Naive thymus-derived CD4-positive, alpha-beta T cell (primary cell): ENCODE data around the gene TNNI3. TPM values are rescaled to one million over a fixed set of nuclear protein-coding genes. Genes with fewer than 3 reads are reported as not detected.

Source experiments
- ATAC-seq: fragments of 150-1000 bp; cut with Tn5 transposase; 2 replicates; pipeline ENCODE4 v1.10.0; 2021; ENCODE audit warnings: mild to moderate bottlenecking, moderate library complexity
- CTCF ChIA-PET: fragments of 350-600 bp; sonication (Branson Sonifier 250); formaldehyde crosslinking; loops from one replicate; lab custom pipeline; 2021; ENCODE audit warnings: antibody characterized with exemption; lab: Charles Lee
- POLR2A ChIA-PET: fragments of 350-600 bp; sonication (Branson Sonifier 250); formaldehyde crosslinking; loops from one replicate; lab custom pipeline; 2021; ENCODE audit warnings: antibody characterized with exemption, inconsistent platforms; lab: Charles Lee
- DNase-seq, 9 donors: peaks; one replicate each; pipeline versions ENCODE4 v3.0.0 to v3.0.0-alpha.2; 2020 to 2022; ENCODE audit warnings: mixed read lengths in 1 of 9
- H3K27ac ChIP-seq: one replicate; pipeline ENCODE4 v1.7.0; 2013; ENCODE audit warnings: mild to moderate bottlenecking, low read depth, low read length, moderate library complexity
- H3K27me3 ChIP-seq, 2 donors: one replicate each; pipeline ENCODE4 v1.7.0; 2013; ENCODE audit warnings: low read length in 2 of 2, mild to moderate bottlenecking in 2 of 2, moderate library complexity in 2 of 2; ENCODE audit not compliant: control insufficient read depth in 2 of 2, insufficient read depth in 2 of 2
- H3K36me3 ChIP-seq, 3 experiments: 1 replicate in 2 of 3; 2 replicates in 1 of 3; pipeline ENCODE4 v1.7.0; 2013; ENCODE audit warnings: low read length in 3 of 3, mild to moderate bottlenecking in 3 of 3, moderate library complexity in 1 of 3; ENCODE audit not compliant: insufficient read depth in 3 of 3, control insufficient read depth in 2 of 3
- H3K4me1 ChIP-seq, 2 donors: one replicate each; pipeline ENCODE4 v1.7.0; 2013; ENCODE audit warnings: low read length in 2 of 2, mild to moderate bottlenecking in 2 of 2, moderate library complexity in 1 of 2; ENCODE audit not compliant: control insufficient read depth in 2 of 2, insufficient read depth in 2 of 2
- H3K4me3 ChIP-seq: 2 replicates; pipeline ENCODE4 v1.7.0; 2013; ENCODE audit warnings: mild to moderate bottlenecking, low read length
- H3K9me3 ChIP-seq, 3 experiments: 1 replicate in 2 of 3; 2 replicates in 1 of 3; pipeline ENCODE4 v1.7.0; 2013; ENCODE audit warnings: low read length in 3 of 3; ENCODE audit not compliant: control insufficient read depth in 2 of 3
- H3K27ac Mint-ChIP-seq, 9 donors: one replicate each; pipeline ENCODE4 v1.8.0; 2020 to 2022; ENCODE audit warnings: mixed read lengths in 9 of 9, mild to moderate bottlenecking in 8 of 9, moderate library complexity in 5 of 9, inconsistent platforms in 2 of 9
- H3K27me3 Mint-ChIP-seq, 5 donors: one replicate each; pipeline ENCODE4 v1.8.0; 2021 to 2022; ENCODE audit warnings: mixed read lengths in 5 of 5, mild to moderate bottlenecking in 1 of 5
- H3K36me3 Mint-ChIP-seq, 5 donors: one replicate each; pipeline ENCODE4 v1.8.0; 2020 to 2022; ENCODE audit warnings: mixed read lengths in 5 of 5, mild to moderate bottlenecking in 3 of 5, inconsistent platforms in 1 of 5
- H3K4me1 Mint-ChIP-seq, 7 donors: one replicate each; pipeline ENCODE4 v1.8.0; 2020 to 2022; ENCODE audit warnings: mixed read lengths in 7 of 7, mild to moderate bottlenecking in 3 of 7, inconsistent platforms in 1 of 7
- H3K4me3 Mint-ChIP-seq, 10 donors: one replicate each; pipeline ENCODE4 v1.8.0; 2020 to 2022; ENCODE audit warnings: mild to moderate bottlenecking in 10 of 10, mixed read lengths in 10 of 10, moderate library complexity in 6 of 10, inconsistent platforms in 2 of 10
- H3K9me3 Mint-ChIP-seq, 11 donors: one replicate each; pipeline ENCODE4 v1.8.0; 2020 to 2022; ENCODE audit warnings: mixed read lengths in 11 of 11, mild to moderate bottlenecking in 4 of 11, inconsistent platforms in 1 of 11, moderate library complexity in 1 of 11
- intact Hi-C, 2 donors: fragments of 100-400 bp; cut with micrococcal nuclease; formaldehyde crosslinking; loops; one replicate each; pipeline ENCODE4 v1.15.1; 2023
- microRNA-seq: library from miRNA; unstranded; fragments of <30 nt; microRNA quantifications from one replicate; pipeline ENCODE4 v1.2.0, GENCODE V29; 2022; ENCODE audit warnings: borderline microRNAs expressed
- polyA plus RNA-seq, 2 donors: library from polyadenylated mRNA; unstranded; fragments of 300-500 nt; fragmentation: Illumina TruSeq; gene quantifications; one replicate each; pipeline ENCODE4 v1.2.3, GENCODE V29; 2021
- total RNA-seq, 6 experiments: library from RNA in 5 of 6; stranded (reverse) in 5 of 6; gene quantifications; 1 replicate in 5 of 6; 2 replicates in 1 of 6; pipeline ENCODE4 v1.2.3 and lab custom pipeline; 2021 to 2026

Gene TNNI3
- total and polyA plus RNA-seq, 7 experiments from 2014 or later, result not detected

DNA sequence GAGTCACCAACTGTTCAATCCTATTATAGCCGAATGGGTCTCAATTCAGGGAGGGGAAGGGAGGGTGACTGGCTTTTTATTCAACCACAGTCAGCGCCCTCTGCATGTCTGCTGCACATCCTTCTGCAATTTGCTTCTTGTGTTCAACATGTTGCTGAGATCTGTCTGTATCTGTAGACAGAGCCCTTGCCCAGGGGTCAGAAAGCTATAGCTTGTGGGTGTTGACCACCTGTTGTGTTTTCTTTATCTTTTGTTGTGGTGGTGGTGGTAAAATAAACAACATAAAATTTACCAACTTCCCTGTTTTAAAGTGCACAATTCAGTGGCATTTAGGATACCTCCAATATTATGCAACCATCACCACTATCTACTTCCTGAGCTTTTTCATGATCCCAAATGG, 52.3 kb downstream of the TNNI3 start:
- Histone ChIP-seq H3K9me3 (no peaks in the 10 kb centered on the region), H3K4me3 (no peak overlapping the region), H3K4me1 (no peaks in the 10 kb centered on the region), H3K36me3 (peaks cover 0 to 50% (median 4%) of the 10 kb centered on the region in 3 experiments), H3K27me3 (no peaks in the 10 kb centered on the region), H3K27ac (no peak overlapping the region)
- ATAC-seq (no peak), DNase-seq (no peak)
- H3K27ac Mint-ChIP-seq, result no peak overlapping the region
- CTCF ChIA-PET, result no interaction called here
- peaks cover 0 to 4% (median 0%) of the 10 kb centered on the region in 11 donors for H3K9me3 Mint-ChIP-seq
- peaks cover 3 to 46% (median 32%) of the 10 kb centered on the region in 5 donors for H3K36me3 Mint-ChIP-seq
- intact Hi-C loops, result no loop called here
- POLR2A ChIA-PET, result no interaction called here
- H3K27me3 Mint-ChIP-seq, result no peaks in the 10 kb centered on the region
- no peak overlapping the region for H3K4me3 Mint-ChIP-seq
- peaks cover 0 to 6% (median 0%) of the 10 kb centered on the region in 7 donors for H3K4me1 Mint-ChIP-seq

DNA sequence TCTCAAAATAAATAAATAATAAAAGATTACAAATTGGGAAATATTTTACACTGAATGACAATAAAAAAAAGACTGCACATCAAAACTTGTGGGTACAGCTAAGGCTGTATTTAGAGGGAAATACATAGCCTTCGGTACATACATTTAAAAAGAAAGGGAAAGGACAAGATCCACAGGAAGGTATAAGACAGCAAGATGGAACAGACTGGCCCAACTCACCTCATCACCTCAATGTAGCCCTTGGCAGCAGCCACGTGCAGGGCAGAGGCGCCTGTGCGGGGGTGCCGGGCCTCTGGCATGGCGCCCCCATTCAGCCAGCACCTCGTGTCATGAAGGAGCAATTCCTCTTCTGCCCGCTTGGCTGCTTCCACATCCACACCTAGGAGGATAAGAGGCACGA, 54.3 kb downstream of the TNNI3 start:
- DNase-seq (no peak), ATAC-seq (no peak)
- Mint-ChIP-seq H3K4me1 (peaks cover 0 to 6% (median 0%) of the 10 kb centered on the region in 7 donors), H3K9me3 (peaks cover 0 to 4% (median 0%) of the 10 kb centered on the region in 11 donors), H3K4me3 (no peak overlapping the region), H3K36me3 (peaks cover 3 to 39% (median 23%) of the 10 kb centered on the region in 5 donors), H3K27ac (no peak overlapping the region), H3K27me3 (no peaks in the 10 kb centered on the region)
- intact Hi-C loops, result no loop called here
- no peak overlapping the region for H3K4me3 ChIP-seq
- no peaks in the 10 kb centered on the region for H3K27me3 ChIP-seq
- no peak overlapping the region for H3K27ac ChIP-seq
- no peaks in the 10 kb centered on the region for H3K4me1 ChIP-seq
- H3K9me3 ChIP-seq, result no peaks in the 10 kb centered on the region
- CTCF ChIA-PET, result no interaction called here
- peaks cover 0 to 58% (median 10%) of the 10 kb centered on the region in 3 experiments for H3K36me3 ChIP-seq
- POLR2A ChIA-PET, result no interaction called here

Small RNAs within 50 kb of the gene (microRNA-seq; reads per million reads assigned to microRNA genes)
- not detected for gene MIR7975

Other genes with a start within 250 kb of the TNNI3 start
- gene NLRP7, start 210.2 kb downstream of the TNNI3 start, total RNA-seq, result not detected
- not detected for gene NLRP7, start 210.2 kb downstream of the TNNI3 start, polyA plus RNA-seq
- gene NLRP2, start 191.4 kb downstream of the TNNI3 start, total RNA-seq, result 10 to 100 TPM in 1 of 5 experiments, 1 to 10 TPM in 4; 3.7 to 18.6 (median 6.4) TPM
- 1 to 10 TPM; 2.2 to 5.5 TPM for gene NLRP2, start 191.4 kb downstream of the TNNI3 start, polyA plus RNA-seq
- 1 to 10 TPM in 1 of 5 experiments, under 1 TPM in 4; 0.27 to 1.2 (median 0.51) TPM for gene GP6, start 119.5 kb downstream of the TNNI3 start, total RNA-seq
- under 1 TPM; 0.14 to 0.33 TPM for gene GP6, start 119.5 kb downstream of the TNNI3 start, polyA plus RNA-seq
- gene RDH13, start 94.6 kb downstream of the TNNI3 start, total RNA-seq, result 10 to 100 TPM; 14.5 to 24.8 (median 19.0) TPM
- 10 to 100 TPM in 1 of 2 donors, 1 to 10 TPM in 1; 9.4 to 24.8 TPM for gene RDH13, start 94.6 kb downstream of the TNNI3 start, polyA plus RNA-seq
- gene EPS8L1, start 81.9 kb downstream of the TNNI3 start, total RNA-seq, result 1 to 10 TPM in 4 of 5 experiments, under 1 TPM in 1; 0.76 to 6.8 (median 2.0) TPM
- gene EPS8L1, start 81.9 kb downstream of the TNNI3 start, polyA plus RNA-seq, result under 1 TPM in 1 of 2 donors, not detected in 1; 0.09 TPM
- gene PPP1R12C, start 40.1 kb downstream of the TNNI3 start, total RNA-seq, result 100 to 1,000 TPM; 107 to 180 (median 144) TPM
- 1 to 10 TPM; 3.8 to 6.6 TPM for gene PPP1R12C, start 40.1 kb downstream of the TNNI3 start, polyA plus RNA-seq
- 1 to 10 TPM in 2 of 5 experiments, under 1 TPM in 1, not detected in 2; 0.63 to 5.6 (median 1.4) TPM for gene TNNT1, start 8.5 kb downstream of the TNNI3 start, total RNA-seq
- gene TNNT1, start 8.5 kb downstream of the TNNI3 start, polyA plus RNA-seq, result not detected
- gene DNAAF3, start 8.9 kb upstream of the TNNI3 start, total RNA-seq, result not detected
- not detected for gene DNAAF3, start 8.9 kb upstream of the TNNI3 start, polyA plus RNA-seq
- 1 to 10 TPM in 2 of 5 experiments, not detected in 3; 1.7 to 2.6 TPM for gene SYT5, start 22.6 kb upstream of the TNNI3 start, total RNA-seq
- gene SYT5, start 22.6 kb upstream of the TNNI3 start, polyA plus RNA-seq, result not detected
- under 1 TPM in 1 of 5 experiments, not detected in 4; 0.56 TPM for gene PTPRH, start 51.8 kb upstream of the TNNI3 start, total RNA-seq
- gene PTPRH, start 51.8 kb upstream of the TNNI3 start, polyA plus RNA-seq, result not detected
- 10 to 100 TPM; 10.4 to 24.1 (median 10.7) TPM for gene TMEM86B, start 71.0 kb upstream of the TNNI3 start, total RNA-seq
- 1 to 10 TPM; 1.2 to 3.3 TPM for gene TMEM86B, start 71.0 kb upstream of the TNNI3 start, polyA plus RNA-seq
- 100 to 1,000 TPM; 151 to 223 (median 168) TPM for gene PPP6R1, start 101.3 kb upstream of the TNNI3 start, total RNA-seq
- gene PPP6R1, start 101.3 kb upstream of the TNNI3 start, polyA plus RNA-seq, result 100 to 1,000 TPM in 1 of 2 donors, 10 to 100 TPM in 1; 39.3 to 103 TPM
- 10 to 100 TPM; 15.0 to 30.0 (median 16.0) TPM for gene HSPBP1, start 122.4 kb upstream of the TNNI3 start, total RNA-seq
- gene HSPBP1, start 122.4 kb upstream of the TNNI3 start, polyA plus RNA-seq, result 10 to 100 TPM; 35.4 to 44.7 TPM
- 1 to 10 TPM in 3 of 5 experiments, under 1 TPM in 2; 0.41 to 6.3 (median 3.4) TPM for gene BRSK1, start 126.3 kb upstream of the TNNI3 start, total RNA-seq
- gene BRSK1, start 126.3 kb upstream of the TNNI3 start, polyA plus RNA-seq, result not detected
- gene TMEM150B, start 167.6 kb upstream of the TNNI3 start, total RNA-seq, result 10 to 100 TPM in 1 of 5 experiments, under 1 TPM in 3, not detected in 1; 0.44 to 10.3 (median 0.71) TPM
- not detected for gene TMEM150B, start 167.6 kb upstream of the TNNI3 start, polyA plus RNA-seq
- gene KMT5C, start 182.1 kb upstream of the TNNI3 start, total RNA-seq, result 10 to 100 TPM; 21.8 to 63.3 (median 27.2) TPM
- 1 to 10 TPM in 1 of 2 donors, under 1 TPM in 1; 0.84 to 2.9 TPM for gene KMT5C, start 182.1 kb upstream of the TNNI3 start, polyA plus RNA-seq
- under 1 TPM in 2 of 5 experiments, not detected in 3; 0.37 to 0.49 TPM for gene COX6B2, start 197.0 kb upstream of the TNNI3 start, total RNA-seq
- gene COX6B2, start 197.0 kb upstream of the TNNI3 start, polyA plus RNA-seq, result not detected
- gene GARIN5B, start 205.5 kb upstream of the TNNI3 start, total RNA-seq, result not detected
- not detected for gene GARIN5B, start 205.5 kb upstream of the TNNI3 start, polyA plus RNA-seq
- under 1 TPM in 2 of 5 experiments, not detected in 3; 0.58 to 0.69 TPM for gene IL11, start 212.7 kb upstream of the TNNI3 start, total RNA-seq
- gene IL11, start 212.7 kb upstream of the TNNI3 start, polyA plus RNA-seq, result not detected
- not detected for gene TMEM190, start 219.1 kb upstream of the TNNI3 start, total RNA-seq
- not detected for gene TMEM190, start 219.1 kb upstream of the TNNI3 start, polyA plus RNA-seq
- gene TMEM238, start 226.6 kb upstream of the TNNI3 start, total RNA-seq, result 10 to 100 TPM in 3 of 5 experiments, 1 to 10 TPM in 2; 9.3 to 15.7 (median 13.6) TPM
- gene TMEM238, start 226.6 kb upstream of the TNNI3 start, polyA plus RNA-seq, result under 1 TPM; 0.33 to 0.71 TPM
- 1,000 to 10,000 TPM; 2,549 to 3,799 (median 3,242) TPM for gene RPL28, start 228.2 kb upstream of the TNNI3 start, total RNA-seq
- 1,000 to 10,000 TPM in 1 of 2 donors, 100 to 1,000 TPM in 1; 740 to 1,050 TPM for gene RPL28, start 228.2 kb upstream of the TNNI3 start, polyA plus RNA-seq